IPS DF 6.9 (cell line): ENCODE data around the gene TENM4.

Experiments
- DNase-seq: peaks from one replicate; pipeline ENCODE4 v3.0.0-alpha.2; 2013; ENCODE audit warnings: low read depth, low spot score
- H3K27ac ChIP-seq: one replicate; pipeline ENCODE4 v1.5.1; 2013; ENCODE audit warnings: low read length, control low read depth
- H3K27me3 ChIP-seq: 2 replicates; pipeline ENCODE4 v1.6.1; 2013; ENCODE audit warnings: mild to moderate bottlenecking, low read length; ENCODE audit not compliant: control insufficient read depth, insufficient read depth
- H3K36me3 ChIP-seq: 2 replicates; pipeline ENCODE4 v1.6.1; 2013; ENCODE audit warnings: low read length; ENCODE audit not compliant: control insufficient read depth, insufficient read depth
- H3K4me1 ChIP-seq: 2 replicates; pipeline ENCODE4 v1.6.1; 2013; ENCODE audit warnings: low read length; ENCODE audit not compliant: control insufficient read depth, insufficient read depth
- H3K4me3 ChIP-seq: 2 replicates; pipeline ENCODE4 v1.5.1; 2013; ENCODE audit warnings: mild to moderate bottlenecking, low read length
- H3K9me3 ChIP-seq: 2 replicates; pipeline ENCODE4 v1.6.1; 2013; ENCODE audit warnings: low read length, inconsistent platforms; ENCODE audit not compliant: control insufficient read depth, insufficient read depth
- WGBS: extraction: QIAGEN DNeasy Blood & Tissue Kit; methylation state at CpG from one replicate; pipeline ENCODE4 v1.1.7; 2013; ENCODE audit warnings: mixed read lengths, missing lambda C conversion rate; ENCODE audit not compliant: insufficient read length, insufficient coverage; 5-methylcytosine and 5-hydroxymethylcytosine counted together

The TENM4 gene

GRCh38 chr11:79449040-79449439 lies 8.2 kb upstream of the TENM4 start:
- no CpG with 5 or more reads among the region's 5 CpGs for WGBS
- Histone ChIP-seq H3K4me3 (no peak overlapping the region), H3K36me3 (no peaks in the 10 kb centered on the region), H3K27ac (no peak overlapping the region), H3K9me3 (no peaks in the 10 kb centered on the region), H3K27me3 (no peaks in the 10 kb centered on the region), H3K4me1 (no peaks in the 10 kb centered on the region)
- no peak for DNase-seq

- Histone ChIP-seq H3K27ac (no peak overlapping the region), H3K27me3 (peaks cover 2% of the 10 kb centered on the region; the same call in 1 of the 2 replicates), H3K36me3 (no peaks in the 10 kb centered on the region), H3K9me3 (no peaks in the 10 kb centered on the region), H3K4me3 (no peak overlapping the region), H3K4me1 (no peaks in the 10 kb centered on the region)
- no CpG with 5 or more reads among the region's 5 CpGs for WGBS
- DNase-seq: no peak
Measured at GRCh38 chr11:79447038-79447786, 6.4 kb upstream of the TENM4 start.

- Histone ChIP-seq H3K9me3 (no peaks in the 10 kb centered on the region), H3K36me3 (no peaks in the 10 kb centered on the region), H3K27me3 (peaks cover 9% of the 10 kb centered on the region; the same call in 1 of the 2 replicates), H3K27ac (no peak overlapping the region), H3K4me3 (no peak overlapping the region), H3K4me1 (no peaks in the 10 kb centered on the region)
- no peak for DNase-seq
- no CpG with 5 or more reads among the region's 1 CpG for WGBS
Measured at GRCh38 chr11:79444923-79445322, 4.1 kb upstream of the TENM4 start.

GRCh38 chr11:79441461-79441875 lies 638 bp upstream of the TENM4 start:
- Histone ChIP-seq H3K4me3 (peak overlapping the region; percentile 64; the same call in 1 of the 2 replicates), H3K27ac (no peak overlapping the region), H3K36me3 (no peaks in the 10 kb centered on the region), H3K9me3 (no peaks in the 10 kb centered on the region), H3K4me1 (no peaks in the 10 kb centered on the region; the same call in 1 of the 2 replicates), H3K27me3 (peaks cover 34% of the 10 kb centered on the region)
- DNase-seq: no peak
- no CpG with 5 or more reads among the region's 10 CpGs for WGBS

GRCh38 chr11:79439886-79440570 lies 802 bp downstream of the TENM4 start:
- H3K36me3 ChIP-seq: no peaks in the 10 kb centered on the region
- no peak for DNase-seq
- H3K27ac ChIP-seq: no peak overlapping the region
- H3K4me1 ChIP-seq: no peaks in the 10 kb centered on the region; the same call in 1 of the 2 replicates
- peaks cover 41% of the 10 kb centered on the region for H3K27me3 ChIP-seq
- H3K4me3 ChIP-seq: peak overlapping the region; percentile 64
- no peaks in the 10 kb centered on the region for H3K9me3 ChIP-seq
- no CpG with 5 or more reads among the region's 72 CpGs for WGBS

GRCh38 chr11:79439410-79439885 lies 1.4 kb downstream of the TENM4 start:
- no peaks in the 10 kb centered on the region for H3K36me3 ChIP-seq
- WGBS: no CpG with 5 or more reads among the region's 24 CpGs
- no peak overlapping the region for H3K27ac ChIP-seq
- H3K4me1 ChIP-seq: no peaks in the 10 kb centered on the region; the same call in 1 of the 2 replicates
- H3K9me3 ChIP-seq: no peaks in the 10 kb centered on the region
- no peak for DNase-seq
- H3K27me3 ChIP-seq: peaks cover 41% of the 10 kb centered on the region
- peak overlapping the region; percentile 64; the same call in 1 of the 2 replicates for H3K4me3 ChIP-seq

- H3K4me3 ChIP-seq: peak overlapping the region; percentile 64; the same call in 1 of the 2 replicates
Measured at GRCh38 chr11:79438631-79439409, 2.0 kb downstream of the TENM4 start.

GRCh38 chr11:79437981-79438630 lies 2.7 kb downstream of the TENM4 start:
- Histone ChIP-seq H3K4me1 (no peaks in the 10 kb centered on the region; the same call in 1 of the 2 replicates), H3K4me3 (peak overlapping the region; percentile 50; the same call in 1 of the 2 replicates), H3K9me3 (no peaks in the 10 kb centered on the region), H3K27ac (no peak overlapping the region), H3K27me3 (peaks cover 41% of the 10 kb centered on the region), H3K36me3 (no peaks in the 10 kb centered on the region)
- no CpG with 5 or more reads among the region's 31 CpGs for WGBS
- no peak for DNase-seq

More at GRCh38 chr11:79438631-79439409, 2.0 kb downstream of the TENM4 start:
- no peak overlapping the region for H3K27ac ChIP-seq
- no peak for DNase-seq
- H3K36me3 ChIP-seq: no peaks in the 10 kb centered on the region
- no peaks in the 10 kb centered on the region; the same call in 1 of the 2 replicates for H3K4me1 ChIP-seq
- H3K9me3 ChIP-seq: no peaks in the 10 kb centered on the region
- H3K27me3 ChIP-seq: peaks cover 41% of the 10 kb centered on the region
- WGBS: no CpG with 5 or more reads among the region's 41 CpGs

- no CpG with 5 or more reads among the region's 74 CpGs for WGBS
Measured at GRCh38 chr11:79437278-79437980, 3.4 kb downstream of the TENM4 start.

More at GRCh38 chr11:79437278-79437980, 3.4 kb downstream of the TENM4 start:
- no peak overlapping the region for H3K27ac ChIP-seq
- peak overlapping the region; percentile 50; the same call in 1 of the 2 replicates for H3K4me3 ChIP-seq
- H3K27me3 ChIP-seq: peaks cover 41% of the 10 kb centered on the region
- H3K9me3 ChIP-seq: no peaks in the 10 kb centered on the region
- no peak for DNase-seq
- H3K36me3 ChIP-seq: no peaks in the 10 kb centered on the region
- H3K4me1 ChIP-seq: peaks cover 3% of the 10 kb centered on the region; the same call in 1 of the 2 replicates
